AG08395 (cell line): ENCODE results near the gene APLP1.
"Not testable (repeated sequence)": the region's sequence is repeated elsewhere in the genome, so short reads cannot be mapped to it uniquely, and the experiment has no call there.

Source experiments
- DNase-seq: peaks from one replicate; pipeline ENCODE4 v3.0.0; 2012; ENCODE audit warnings: mixed read lengths, low spot score

APLP1 gene

GRCh38 chr19:35904311-35905068, 36.1 kb downstream of the APLP1 start:
- no peak for DNase-seq

DNA sequence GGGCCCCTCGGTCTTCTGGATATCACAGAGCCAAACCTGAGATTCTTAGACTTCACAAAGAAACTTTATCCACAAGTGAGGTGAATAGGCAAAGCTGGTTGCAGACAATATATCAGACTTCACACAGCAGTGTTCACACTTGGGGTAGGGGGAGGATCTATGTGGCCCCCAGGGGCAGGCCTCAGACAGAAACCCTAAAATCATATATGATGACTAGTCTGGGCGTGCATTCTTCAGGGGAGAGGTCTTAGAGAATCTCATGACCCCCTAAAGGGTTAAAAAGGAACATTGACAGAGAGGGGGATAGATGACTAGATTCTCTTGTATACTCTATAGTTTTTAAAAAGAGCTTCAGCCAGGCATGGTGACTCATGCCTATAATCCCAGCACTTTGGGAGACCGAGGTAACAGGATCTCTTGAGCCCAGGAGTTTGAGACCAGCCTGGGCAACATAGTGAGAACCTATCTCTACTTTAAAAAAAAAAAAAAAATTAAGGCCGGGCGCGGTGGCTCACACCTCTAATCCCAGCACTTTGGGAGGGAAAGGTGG, 36.9 kb downstream of the APLP1 start:
- DNase-seq, result no peak

DNA sequence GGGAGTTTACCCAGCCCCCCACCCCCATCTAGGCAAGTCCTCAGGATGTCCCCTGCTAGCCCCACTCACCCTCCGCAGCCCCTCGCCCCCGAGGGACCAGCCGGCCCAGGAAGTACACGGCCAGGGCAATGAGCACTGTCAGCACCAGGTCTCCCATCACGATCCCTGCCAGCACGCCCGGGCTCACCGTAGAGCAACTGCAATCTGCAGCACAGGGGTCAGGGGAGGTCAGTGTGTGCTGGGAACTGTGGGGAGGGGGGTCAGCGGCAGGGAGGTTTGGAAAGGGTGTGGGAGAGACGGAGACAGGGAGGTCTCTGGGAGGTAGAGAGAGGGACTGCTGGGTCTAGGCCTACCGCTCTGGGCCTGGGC, 39.0 kb downstream of the APLP1 start:
- DNase-seq, result no peak

GRCh38 chr19:35908010-35908441, 39.7 kb downstream of the APLP1 start, which contains the start of gene TYROBP:
TSS of gene TYROBP (minus strand) at chr19:35908295. CDS start at chr19:35908228, 67 bp downstream.
- DNase-seq, result no peak

DNA sequence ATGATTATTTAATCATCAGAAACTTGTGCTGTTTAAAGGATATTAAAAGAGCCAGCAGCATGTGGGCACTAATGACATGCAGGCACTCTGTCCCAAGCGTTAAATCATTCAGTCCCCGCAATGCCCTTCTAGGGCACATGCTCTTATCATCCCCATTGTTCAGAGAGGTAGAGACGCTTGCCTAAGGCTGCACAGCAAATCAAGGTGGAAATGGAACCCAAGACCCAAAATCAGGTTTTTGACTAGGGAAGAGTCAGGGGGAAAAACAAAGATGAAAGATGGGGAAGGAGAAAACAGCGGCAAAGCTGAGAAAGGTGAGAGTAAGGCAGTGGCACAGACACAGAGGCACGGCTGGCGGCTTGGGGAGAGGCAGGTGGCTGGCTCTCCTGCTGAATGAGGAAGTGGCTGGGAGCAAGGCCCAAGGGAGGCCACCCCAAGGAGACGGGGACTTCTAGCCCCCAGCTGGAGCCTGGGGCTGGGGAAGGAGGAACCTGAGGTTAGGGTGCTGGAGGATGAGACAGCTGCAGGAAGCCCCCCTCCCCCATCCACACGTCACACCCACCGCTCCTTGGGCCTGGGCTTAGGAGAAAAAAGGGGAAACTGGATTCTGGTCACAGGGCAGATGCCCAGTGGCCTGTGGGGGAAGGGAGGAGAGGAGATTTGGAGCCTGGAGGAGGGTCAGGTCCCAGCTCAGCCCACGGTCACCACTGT, 40.8 kb downstream of the APLP1 start:
- no peak for DNase-seq

- DNase-seq, result no peak
These were observed 41.3 kb downstream of the APLP1 start for GRCh38 chr19:35909684-35910035.

GRCh38 chr19:35910355-35910754, 42.0 kb downstream of the APLP1 start:
- not testable (repeated sequence) for DNase-seq

DNA sequence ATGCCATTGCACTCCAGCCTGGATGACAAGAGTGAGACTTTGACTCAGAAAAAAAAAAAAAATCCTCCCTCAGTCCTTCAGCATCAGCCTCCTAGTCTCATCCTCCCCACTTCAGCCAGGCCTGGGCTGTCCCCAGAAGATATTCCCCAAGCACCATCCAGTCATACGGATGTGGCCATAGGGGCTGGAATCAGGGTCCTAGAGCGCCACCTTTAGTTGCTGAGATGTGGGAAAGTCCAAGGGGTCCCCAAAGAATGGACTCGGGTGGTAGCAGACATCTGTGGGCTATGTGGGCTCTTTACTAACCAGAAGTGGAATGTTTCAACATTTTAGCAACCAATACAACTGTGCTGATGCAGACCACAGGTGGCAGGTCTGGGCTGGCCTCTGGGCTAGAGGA, 42.8 kb downstream of the APLP1 start:
- DNase-seq, result no peak

DNA sequence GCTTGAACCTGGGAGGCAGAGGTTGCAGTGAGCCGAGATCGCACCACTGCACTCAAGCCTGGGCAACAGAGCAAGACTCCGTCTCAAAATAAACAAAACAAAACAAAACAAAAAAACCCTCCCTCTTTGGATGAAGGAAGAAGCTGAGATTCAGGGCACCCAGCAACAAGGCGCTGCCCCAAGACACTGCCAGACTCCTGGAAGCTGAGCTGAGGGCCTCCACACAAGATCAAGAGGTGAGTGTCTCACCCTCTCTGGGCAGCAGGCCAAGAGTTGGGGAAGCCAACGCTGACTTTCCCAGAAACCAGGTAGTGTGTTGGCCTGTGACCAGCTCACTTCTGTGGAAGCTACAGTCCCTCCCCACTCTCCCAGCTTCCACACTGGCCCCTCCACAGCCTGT, 43.4 kb downstream of the APLP1 start:
- no peak for DNase-seq

DNA sequence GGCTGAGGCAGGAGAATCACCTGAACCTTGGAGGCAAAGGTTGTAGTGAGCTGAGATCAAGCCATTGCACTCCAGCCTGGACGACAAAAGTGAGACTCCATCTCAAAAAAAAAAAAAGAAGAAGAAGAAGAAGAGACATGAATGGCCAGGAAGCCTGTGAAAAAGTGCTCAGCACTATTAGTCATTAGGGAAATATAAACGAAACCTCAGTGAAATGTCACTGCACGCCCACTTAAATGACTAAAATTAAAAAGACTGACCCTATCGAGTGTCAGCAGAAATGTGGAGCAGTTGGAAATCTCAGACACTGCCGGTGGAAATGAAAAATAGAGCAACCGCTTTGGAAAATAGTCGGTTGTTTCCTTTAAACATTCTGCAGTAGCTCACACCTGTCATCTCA, 45.2 kb downstream of the APLP1 start:
- DNase-seq, result no peak

- no peak for DNase-seq
These were observed 47.1 kb downstream of the APLP1 start for GRCh38 chr19:35915443-35915842.

DNA sequence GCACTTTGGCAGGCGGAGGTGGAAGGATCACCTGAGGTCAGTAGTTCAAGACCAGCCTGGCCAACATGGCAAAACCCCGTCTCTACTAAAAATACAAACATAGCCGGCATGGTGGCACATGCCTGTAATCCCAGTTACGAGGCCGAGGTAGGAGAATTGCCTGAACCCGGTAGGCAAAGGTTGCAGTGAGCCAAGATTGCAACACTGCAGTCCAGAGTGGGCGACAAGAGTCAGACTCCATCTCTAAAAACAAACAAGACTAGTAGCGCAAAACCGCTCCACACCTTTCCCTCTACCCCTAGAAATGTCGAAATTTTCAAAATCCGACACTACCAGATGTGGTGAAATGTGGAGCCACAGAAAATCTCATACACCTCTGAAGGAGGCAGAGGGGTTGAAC, 50.9 kb downstream of the APLP1 start:
- DNase-seq, result no peak

DNA sequence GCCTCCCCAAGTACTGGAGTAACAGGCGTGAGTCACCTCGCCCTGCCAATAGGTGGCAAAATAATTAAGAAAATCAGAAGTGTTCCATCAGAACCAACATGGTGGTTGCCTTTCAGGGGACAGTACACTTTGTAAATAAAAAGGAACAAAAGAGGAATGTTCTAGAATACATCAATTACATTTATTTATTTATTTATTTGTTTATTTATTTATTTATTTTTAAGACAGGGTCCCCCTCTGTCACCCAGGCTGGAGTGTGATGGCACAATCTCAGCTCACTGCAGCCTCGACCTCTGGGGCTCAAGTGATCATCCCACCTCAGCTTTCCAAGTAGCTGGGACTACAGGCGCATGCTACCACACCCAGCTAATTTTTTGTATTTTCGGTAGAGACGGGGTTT, 52.6 kb downstream of the APLP1 start:
- DNase-seq, result no peak

DNA sequence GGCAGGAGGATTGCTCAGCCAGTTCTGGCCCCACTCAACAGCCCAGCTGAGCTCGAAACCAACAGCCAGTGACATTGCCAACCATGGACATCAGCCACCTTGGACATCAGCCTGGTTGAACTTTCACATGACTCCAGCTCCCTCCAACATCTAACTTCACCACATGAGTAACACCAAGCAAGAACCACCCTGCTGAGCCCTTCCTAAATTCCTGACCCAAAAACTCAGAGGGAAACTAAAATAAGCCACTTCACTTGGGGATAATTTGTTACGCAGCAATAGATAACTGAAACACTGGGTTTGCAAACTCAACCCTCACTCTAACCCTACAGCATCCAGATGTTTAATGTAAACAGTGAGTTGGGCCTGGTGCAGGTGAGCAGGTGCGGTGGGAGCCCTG, 57.1 kb downstream of the APLP1 start:
- no peak for DNase-seq

DNA sequence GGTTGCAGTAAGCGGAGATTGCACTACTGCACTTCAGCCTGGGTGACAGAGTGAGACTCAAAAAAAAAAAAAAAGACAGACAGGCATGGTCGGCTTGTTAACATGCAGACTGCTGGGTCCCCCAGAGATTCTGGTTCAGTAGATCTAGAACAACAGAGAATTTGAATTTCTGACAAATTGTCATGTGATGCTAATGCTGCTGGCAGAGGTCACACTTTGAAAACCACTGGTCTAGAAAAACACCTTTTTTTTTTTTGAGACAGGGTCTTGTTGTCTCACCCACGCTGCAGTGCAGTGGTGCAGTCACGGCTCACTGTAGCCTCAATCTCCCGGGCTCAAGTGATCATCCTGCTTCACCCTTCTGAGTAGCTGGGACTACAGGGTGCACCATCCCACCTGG, 60.1 kb downstream of the APLP1 start:
- no peak for DNase-seq
